Measurements from ENCODE around the gene BUB1. TPM values are rescaled to one million over a fixed set of nuclear protein-coding genes. Genes with fewer than 3 reads are reported as not detected.
"Not testable (repeated sequence)": the region's sequence is repeated elsewhere in the genome, so short reads cannot be mapped to it uniquely, and the experiment has no call there.

The BUB1 gene
- total RNA-seq, 2 donors from 2014 or later = 1.3 to 21.9 TPM

DNA sequence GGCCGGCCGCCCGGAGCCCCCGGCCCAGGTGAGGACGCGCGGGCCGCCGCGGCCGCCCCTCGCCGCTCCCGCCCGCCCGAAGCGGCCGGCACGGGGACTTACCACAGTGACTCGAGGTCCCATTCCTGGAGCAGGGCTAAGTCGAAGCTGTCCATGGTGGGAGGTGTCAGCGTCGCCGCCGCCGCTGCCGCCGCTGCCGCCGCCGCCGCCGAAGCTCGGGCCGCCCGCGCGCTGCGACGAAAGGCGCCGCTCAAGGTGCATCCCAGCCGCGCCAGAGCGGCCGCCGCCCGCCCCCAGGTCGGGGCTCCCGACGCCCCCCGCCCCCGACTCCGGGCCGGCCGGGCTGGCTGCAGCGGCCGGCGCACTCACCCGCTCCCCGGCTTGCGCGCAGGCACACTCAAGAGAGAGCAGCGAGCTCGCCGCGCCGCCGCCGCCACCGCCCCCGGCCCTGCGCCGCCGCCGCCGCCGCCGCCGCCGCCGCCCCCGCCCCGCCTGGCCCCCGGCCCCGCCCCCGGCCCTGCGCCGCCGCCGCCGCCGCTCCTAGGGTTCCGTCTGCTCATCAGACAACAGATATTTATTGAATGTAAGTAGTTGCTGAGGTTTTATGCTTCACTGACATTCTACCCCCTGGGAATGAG is 67.1 kb downstream of the BUB1 start:
- H3K4me1 ChIP-seq (replicated peaks); H3K27me3 ChIP-seq (replicated peaks; ENCODE audit: insufficient read depth); H3K27ac ChIP-seq; H3K36me3 ChIP-seq; H3K9me3 ChIP-seq; intact Hi-C loops (cut with DNase I); DNase-seq (ENCODE audit: low spot score): not testable (repeated sequence)
- WGBS = no CpG with 5 or more reads among the region's 94 CpGs
- peak overlapping the region in 1 of 2 donors; percentile 15 for H3K4me3 ChIP-seq

- H3K4me1 ChIP-seq (replicated peaks); H3K9me3 ChIP-seq; intact Hi-C loops (cut with DNase I); DNase-seq (ENCODE audit: low spot score); H3K36me3 ChIP-seq; H3K27me3 ChIP-seq (replicated peaks; ENCODE audit: insufficient read depth); H3K27ac ChIP-seq: not testable (repeated sequence)
- WGBS = 0% methylated on average over 3 of the region's 45 CpGs
- peak overlapping the region in 1 of 2 donors; percentile 15 for H3K4me3 ChIP-seq
Measured at GRCh38 chr2:110609843-110610612, 67.8 kb downstream of the BUB1 start.

DNA sequence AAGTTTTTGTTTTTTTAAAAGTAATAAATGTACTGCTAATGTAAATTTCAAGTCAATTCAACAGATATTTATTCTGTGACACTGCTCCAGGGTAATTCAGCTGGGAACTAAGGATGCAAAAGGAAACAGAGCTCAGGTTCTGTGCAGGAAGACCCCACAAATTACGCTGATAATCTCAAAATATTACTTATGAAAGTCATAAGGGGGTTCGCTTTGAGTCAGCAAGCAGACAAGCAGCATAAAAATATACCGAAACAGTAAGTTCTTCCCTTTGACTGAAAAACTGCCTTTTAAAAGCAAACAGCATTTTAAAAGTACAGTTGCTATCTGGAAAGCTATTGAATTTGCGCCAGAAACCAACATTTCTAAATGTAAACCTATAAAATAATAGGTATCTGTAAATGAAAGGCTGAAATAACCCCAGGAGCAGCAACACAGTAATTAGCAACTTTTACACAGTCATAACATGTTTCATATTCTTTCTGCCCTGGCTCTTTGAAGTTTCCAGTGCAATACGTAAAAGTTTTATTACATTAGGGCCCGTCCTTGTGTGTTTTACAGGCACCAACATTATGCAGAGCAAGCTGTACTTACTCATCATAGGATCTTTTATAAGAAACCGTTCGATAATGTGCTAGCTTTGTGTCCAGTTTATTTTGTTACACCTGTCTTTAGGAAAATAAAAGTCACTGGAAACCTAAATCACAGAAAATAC is 68.9 kb downstream of the BUB1 start:
- H3K4me1 ChIP-seq (replicated peaks); H3K36me3 ChIP-seq; H3K27ac ChIP-seq; H3K27me3 ChIP-seq (replicated peaks; ENCODE audit: insufficient read depth); intact Hi-C loops (cut with DNase I); H3K9me3 ChIP-seq; DNase-seq (ENCODE audit: low spot score); H3K4me3 ChIP-seq: not testable (repeated sequence)
- no CpG with 5 or more reads among the region's 8 CpGs for WGBS

DNA sequence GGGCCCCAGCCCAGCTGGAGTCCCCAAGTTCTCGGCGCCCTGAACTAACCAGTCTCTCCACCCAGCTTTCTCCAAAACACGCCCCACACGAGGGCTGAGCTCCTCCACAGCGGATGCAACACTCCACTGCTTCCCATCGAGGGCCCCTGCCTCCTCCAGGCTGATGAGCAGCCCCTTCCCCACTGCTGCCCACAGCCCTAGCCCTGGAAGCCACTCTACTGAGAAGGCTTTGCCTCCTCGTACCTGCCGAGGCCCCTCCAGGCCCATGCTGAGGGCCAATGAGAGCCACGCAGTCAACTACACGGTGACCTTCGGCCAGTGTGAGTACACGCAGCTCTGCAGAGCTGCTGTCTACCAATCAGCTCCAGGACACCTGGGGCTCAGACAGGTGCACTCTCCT is 72.8 kb downstream of the BUB1 start:
- intact Hi-C loops (cut with DNase I); H3K36me3 ChIP-seq: not testable (repeated sequence)
- WGBS = 83% methylated on average over 4 of the region's 12 CpGs

GRCh38 chr2:110603917-110604591 is 73.8 kb downstream of the BUB1 start:
- DNase-seq (ENCODE audit: low spot score); intact Hi-C loops (cut with DNase I): not testable (repeated sequence)
- WGBS = 88% methylated on average over 1 of the region's 8 CpGs

More for the DNA sequence above, 72.8 kb downstream of the BUB1 start:
- H3K27ac ChIP-seq; H3K4me1 ChIP-seq (replicated peaks); H3K4me3 ChIP-seq; DNase-seq (ENCODE audit: low spot score); H3K9me3 ChIP-seq; H3K27me3 ChIP-seq (replicated peaks; ENCODE audit: insufficient read depth): not testable (repeated sequence)

GRCh38 chr2:110602139-110602538 is 75.7 kb downstream of the BUB1 start:
- H3K27me3 ChIP-seq (replicated peaks; ENCODE audit: insufficient read depth); H3K36me3 ChIP-seq; DNase-seq (ENCODE audit: low spot score); H3K4me1 ChIP-seq (replicated peaks); H3K4me3 ChIP-seq; H3K27ac ChIP-seq; intact Hi-C loops (cut with DNase I); H3K9me3 ChIP-seq: not testable (repeated sequence)
- WGBS = 92% methylated on average over 5 of the region's 9 CpGs

More at GRCh38 chr2:110603917-110604591, 73.8 kb downstream of the BUB1 start:
- H3K4me1 ChIP-seq (replicated peaks); H3K27me3 ChIP-seq (replicated peaks; ENCODE audit: insufficient read depth); H3K36me3 ChIP-seq; H3K4me3 ChIP-seq; H3K9me3 ChIP-seq; H3K27ac ChIP-seq: not testable (repeated sequence)

- WGBS = no CpG with 5 or more reads among the region's 2 CpGs
- H3K27ac ChIP-seq; H3K9me3 ChIP-seq; DNase-seq (ENCODE audit: low spot score); intact Hi-C loops (cut with DNase I); H3K36me3 ChIP-seq; H3K4me3 ChIP-seq; H3K4me1 ChIP-seq (replicated peaks); H3K27me3 ChIP-seq (replicated peaks; ENCODE audit: insufficient read depth): not testable (repeated sequence)
Measured at GRCh38 chr2:110591973-110592372, 85.9 kb downstream of the BUB1 start.

DNA sequence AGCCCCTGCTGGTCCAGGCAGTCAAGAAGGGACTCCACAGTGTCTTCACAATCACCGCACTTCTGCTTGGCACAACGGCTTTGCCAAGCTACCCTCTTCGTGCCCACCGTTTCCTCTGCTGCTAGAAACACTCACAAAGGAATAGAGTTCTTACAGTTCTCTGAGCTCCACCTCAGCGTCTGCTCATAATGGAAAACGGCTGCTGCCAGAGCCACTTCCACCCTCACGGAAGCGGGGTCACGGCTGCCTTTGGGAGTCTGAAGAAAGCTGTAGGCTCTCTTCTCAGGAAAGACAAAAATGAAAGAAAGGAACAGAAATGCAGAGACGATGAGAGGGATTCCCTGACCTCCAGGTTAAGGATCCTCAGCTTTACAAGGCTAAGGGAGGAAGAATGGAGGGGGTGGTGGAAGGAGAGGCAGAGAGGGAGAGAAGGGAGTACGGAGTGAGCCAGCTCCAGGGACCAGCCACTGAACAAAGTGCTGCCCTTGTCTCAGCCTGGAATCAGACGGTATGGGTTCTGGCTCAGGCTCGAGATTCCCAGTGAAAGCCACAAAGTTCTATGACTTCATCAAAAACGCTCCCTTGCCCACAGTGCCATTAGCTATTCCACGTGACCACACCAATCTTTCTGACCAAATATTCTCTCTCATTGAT is 88.1 kb downstream of the BUB1 start:
- H3K36me3 ChIP-seq; H3K4me1 ChIP-seq (replicated peaks); H3K27me3 ChIP-seq (replicated peaks; ENCODE audit: insufficient read depth); DNase-seq (ENCODE audit: low spot score); intact Hi-C loops (cut with DNase I); H3K4me3 ChIP-seq; H3K27ac ChIP-seq; H3K9me3 ChIP-seq: not testable (repeated sequence)
- WGBS = no CpG with 5 or more reads among the region's 15 CpGs

DNA sequence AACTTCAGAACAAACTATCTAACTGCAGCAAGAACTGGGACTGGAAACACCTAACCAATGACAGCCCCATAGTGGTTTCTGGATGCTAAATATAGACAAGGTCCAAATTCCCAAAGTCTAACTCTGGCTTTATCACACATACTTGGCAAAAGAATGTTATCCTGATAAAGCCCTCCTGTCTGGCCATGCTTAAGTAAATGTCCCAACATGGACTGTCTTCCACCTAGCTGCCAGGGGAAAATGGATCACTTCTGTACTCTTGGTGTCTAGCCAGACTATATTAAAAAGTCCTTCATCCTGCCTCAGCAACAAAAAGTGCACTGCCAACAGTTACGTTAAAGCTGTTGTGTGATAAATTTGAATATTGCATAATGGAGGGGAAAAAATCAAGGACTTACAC is 89.3 kb downstream of the BUB1 start:
- H3K9me3 ChIP-seq; H3K27me3 ChIP-seq (replicated peaks; ENCODE audit: insufficient read depth); DNase-seq (ENCODE audit: low spot score); H3K4me3 ChIP-seq; H3K4me1 ChIP-seq (replicated peaks); intact Hi-C loops (cut with DNase I); H3K27ac ChIP-seq; H3K36me3 ChIP-seq: not testable (repeated sequence)
- WGBS = no CpG with 5 or more reads among the region's 1 CpG
